GM10266 (cell line): ENCODE measurements around the gene C3orf22.

Experiments
- DNase-seq: peaks from one replicate; pipeline ENCODE4 v3.0.0; 2012; ENCODE audit errors: extremely low spot score
- CTCF ChIP-seq: IDR thresholded peaks from 2 replicates; pipeline ENCODE4 v1.5.1; 2012; ENCODE audit warnings: mild to moderate bottlenecking, low read depth; ENCODE audit not compliant: control insufficient read depth, insufficient read depth; ENCODE audit errors: missing control alignments

Gene C3orf22

GRCh38 chr3:126516152-126516935 lies 42.4 kb downstream of the C3orf22 start:
- TF ChIP-seq CTCF = no peak
- DNase-seq = no peak

- TF ChIP-seq CTCF = no peak
- no peak for DNase-seq
Observed at GRCh38 chr3:126515066-126515706, 43.5 kb downstream of the C3orf22 start.

GRCh38 chr3:126514161-126514560 lies 44.6 kb downstream of the C3orf22 start:
- no peak for TF ChIP-seq CTCF
- no peak for DNase-seq

- TF ChIP-seq CTCF = no peak
- DNase-seq = no peak
Observed at GRCh38 chr3:126512916-126513650, 45.6 kb downstream of the C3orf22 start.

- no peak for TF ChIP-seq CTCF
- no peak for DNase-seq
Observed at GRCh38 chr3:126512026-126512425, 46.7 kb downstream of the C3orf22 start.

GRCh38 chr3:126511291-126511690 lies 47.4 kb downstream of the C3orf22 start:
- TF ChIP-seq CTCF = no peak
- no peak for DNase-seq
